H1 (cell line): ENCODE data around the gene CACNA1G. TPM values are rescaled to one million over a fixed set of nuclear protein-coding genes. Genes with fewer than 3 reads are reported as not detected.

Experiments
- CTCF ChIA-PET: fragments of 300-600 bp; sonication (Branson Sonifier 250); formaldehyde crosslinking; loops from one replicate; lab custom pipeline; 2021; ENCODE audit not compliant: partially characterized antibody; lab: Charles Lee
- POLR2A ChIA-PET: fragments of 300-600 bp; sonication (Branson Sonifier 250); formaldehyde crosslinking; loops from one replicate; lab custom pipeline; 2021; ENCODE audit warnings: inconsistent platforms; ENCODE audit not compliant: partially characterized antibody; lab: Charles Lee
- DNase-seq, 2 experiments: peaks; one replicate each; pipeline versions ENCODE4 v3.0.0 to v3.0.0-alpha.2; 2010 to 2022; ENCODE audit warnings: low spot score in 2 of 2, low read depth in 1 of 2, mixed read lengths in 1 of 2
- FAIRE-seq: peaks from 2 replicates; lab custom pipeline; 2011; peaks lifted over from hg19 to GRCh38; lab: Jason Lieb, UNC
- H2AFZ ChIP-seq: 2 replicates; pipeline ENCODE4 v1.8.1; 2012; ENCODE audit warnings: low read length, inconsistent platforms
- H2AK5ac ChIP-seq: 2 replicates; pipeline ENCODE4 v1.6.1; 2013; ENCODE audit warnings: low read depth, low read length
- H2BK120ac ChIP-seq: replicated peaks from 2 replicates; pipeline ENCODE3; 2013; ENCODE audit warnings: low read depth, low read length, inconsistent platforms
- H2BK12ac ChIP-seq: 2 replicates; pipeline ENCODE4 v1.6.1; 2013; ENCODE audit warnings: low read depth, low read length
- H2BK15ac ChIP-seq: 2 replicates; pipeline ENCODE4 v1.6.1; 2013; ENCODE audit warnings: low read length
- H2BK20ac ChIP-seq: 2 replicates; pipeline ENCODE4 v1.6.1; 2013; ENCODE audit warnings: low read length
- H2BK5ac ChIP-seq: 2 replicates; pipeline ENCODE4 v1.6.1; 2013; ENCODE audit warnings: low read depth, low read length
- H3K14ac ChIP-seq: 2 replicates; pipeline ENCODE4 v1.6.1; 2013; ENCODE audit warnings: inconsistent platforms; ENCODE audit not compliant: insufficient read length
- H3K18ac ChIP-seq: 2 replicates; pipeline ENCODE4 v1.6.1; 2013; ENCODE audit warnings: low read length; ENCODE audit errors: extremely low read depth
- H3K23ac ChIP-seq: 2 replicates; pipeline ENCODE4 v1.6.1; 2013; ENCODE audit warnings: inconsistent platforms; ENCODE audit not compliant: insufficient read length
- H3K23me2 ChIP-seq: 2 replicates; pipeline ENCODE4 v1.6.1; 2013; ENCODE audit warnings: low read depth, low read length
- H3K27ac ChIP-seq: 2 replicates; pipeline ENCODE4 v1.6.1; 2011; ENCODE audit warnings: low read depth, low read length, inconsistent platforms
- H3K27me3 ChIP-seq, 4 experiments: replicated peaks in 1 of 4; 1 replicate in 1 of 4; 2 replicates in 3 of 4; pipeline versions ENCODE4 v1.6.1 to v1.8.1; 2011 to 2013; ENCODE audit warnings: low read length in 3 of 4, mild to moderate bottlenecking in 3 of 4, inconsistent platforms in 2 of 4, mixed read lengths in 2 of 4, moderate library complexity in 1 of 4; ENCODE audit not compliant: control insufficient read depth in 3 of 4, insufficient read depth in 3 of 4; ENCODE audit errors: extremely low read depth in 1 of 4
- H3K36me3 ChIP-seq, 4 experiments: 2 replicates each; pipeline versions ENCODE4 v1.6.1 to v1.8.1; 2011 to 2013; ENCODE audit warnings: mild to moderate bottlenecking in 4 of 4, low read length in 3 of 4, moderate library complexity in 2 of 4, control low read depth in 1 of 4, inconsistent platforms in 1 of 4; ENCODE audit not compliant: insufficient read depth in 4 of 4, control insufficient read depth in 2 of 4
- H3K4ac ChIP-seq: replicated peaks from 2 replicates; pipeline ENCODE3; 2013; ENCODE audit warnings: low read length, low read depth, mixed read lengths, inconsistent platforms; ENCODE audit not compliant: insufficient read length
- H3K4me1 ChIP-seq, 4 experiments: replicated peaks in 1 of 4; 1 replicate in 1 of 4; 2 replicates in 3 of 4; pipeline versions ENCODE4 v1.6.1 to v1.8.1; 2011 to 2013; ENCODE audit warnings: low read length in 3 of 4, inconsistent platforms in 2 of 4, mixed read lengths in 1 of 4; ENCODE audit not compliant: insufficient read depth in 4 of 4, control insufficient read depth in 3 of 4
- H3K4me2 ChIP-seq, 2 experiments: 2 replicates each; pipeline versions ENCODE4 v1.6.1 to v1.8.1; 2011 to 2013; ENCODE audit warnings: low read depth in 2 of 2, low read length in 2 of 2, control low read depth in 1 of 2, inconsistent platforms in 1 of 2, mild to moderate bottlenecking in 1 of 2; ENCODE audit not compliant: insufficient read depth in 1 of 2
- H3K4me3 ChIP-seq, 4 experiments: fragments of 200-600, 300-600 bp in 1 of 4; sonication (generic), shearing (Covaris generic), sonication (Bioruptor Twin) in 1 of 4; 2 replicates each; pipeline versions ENCODE4 v1.5.1 to v1.8.1; 2011 to 2016; ENCODE audit warnings: low read length in 4 of 4, low read depth in 3 of 4, control low read depth in 2 of 4, inconsistent platforms in 2 of 4, mild to moderate bottlenecking in 2 of 4, mixed read lengths in 1 of 4, moderate library complexity in 1 of 4; ENCODE audit not compliant: insufficient read depth in 2 of 4; ENCODE audit errors: extremely low read depth in 1 of 4
- H3K56ac ChIP-seq: replicated peaks from 2 replicates; pipeline ENCODE3; 2013; ENCODE audit warnings: low read depth, mild to moderate bottlenecking, mixed read lengths, low read length, inconsistent platforms; ENCODE audit not compliant: insufficient read length
- H3K79me1 ChIP-seq: 2 replicates; pipeline ENCODE4 v1.6.1; 2013; ENCODE audit warnings: low read depth, low read length, control low read depth
- H3K79me2 ChIP-seq, 2 experiments: 2 replicates each; pipeline versions ENCODE4 v1.6.1 to v1.8.1; 2012 to 2013; ENCODE audit warnings: low read length in 2 of 2, mild to moderate bottlenecking in 2 of 2, inconsistent platforms in 1 of 2; ENCODE audit not compliant: insufficient read depth in 2 of 2, control insufficient read depth in 1 of 2
- H3K9ac ChIP-seq, 4 experiments: replicated peaks in 1 of 4; 1 replicate in 1 of 4; 2 replicates in 3 of 4; pipeline versions ENCODE4 v1.6.1 to v1.8.1; 2011 to 2013; ENCODE audit warnings: low read depth in 3 of 4, low read length in 3 of 4, control low read depth in 2 of 4, mild to moderate bottlenecking in 2 of 4, moderate library complexity in 2 of 4, inconsistent platforms in 1 of 4; ENCODE audit errors: extremely low read depth in 1 of 4
- H3K9me3 ChIP-seq, 2 experiments: 2 replicates each; pipeline versions ENCODE4 v1.6.1 to v1.8.1; 2012 to 2013; ENCODE audit warnings: mild to moderate bottlenecking in 2 of 2, moderate library complexity in 2 of 2, control low read depth in 1 of 2, inconsistent platforms in 1 of 2, low read depth in 1 of 2, low read length in 1 of 2, mixed read lengths in 1 of 2; ENCODE audit not compliant: insufficient read depth in 2 of 2
- H4K20me1 ChIP-seq, 2 experiments: replicated peaks in 1 of 2; 2 replicates each; pipeline versions ENCODE3 to v1.8.1; 2011 to 2013; ENCODE audit warnings: inconsistent platforms in 2 of 2, low read length in 2 of 2, mild to moderate bottlenecking in 1 of 2; ENCODE audit not compliant: insufficient read depth in 2 of 2, control insufficient read depth in 1 of 2
- H4K5ac ChIP-seq: 2 replicates; pipeline ENCODE4 v1.6.1; 2013; ENCODE audit warnings: low read length, low read depth, mixed read lengths, inconsistent platforms; ENCODE audit not compliant: insufficient read length
- H4K8ac ChIP-seq: 2 replicates; pipeline ENCODE4 v1.8.0; 2013; ENCODE audit warnings: mild to moderate bottlenecking, moderate library complexity, low read length, inconsistent platforms; ENCODE audit not compliant: insufficient read depth; ENCODE audit errors: extremely low read depth
- H4K91ac ChIP-seq: replicated peaks from 2 replicates; pipeline ENCODE3; 2013; ENCODE audit warnings: low read length, mixed read lengths, inconsistent platforms; ENCODE audit not compliant: insufficient read length
- NRF1 ChIP-seq: IDR thresholded peaks from 2 replicates; pipeline ENCODE4 v1.6.1; 2011; ENCODE audit warnings: mild to moderate bottlenecking, low read depth, low read length, improper control_type of control experiment
- POLR2AphosphoS5 ChIP-seq: IDR thresholded peaks from 2 replicates; pipeline ENCODE4 v1.6.1; 2011; ENCODE audit warnings: low read depth, low read length
- POU5F1 ChIP-seq: IDR thresholded peaks from 2 replicates; pipeline ENCODE4 v1.6.1; 2011; ENCODE audit warnings: low read depth, mild to moderate bottlenecking, low read length, moderate library complexity
- SP1 ChIP-seq: IDR thresholded peaks from 2 replicates; pipeline ENCODE4 v1.6.1; 2011; ENCODE audit warnings: low read depth, low read length
- SP2 ChIP-seq: IDR thresholded peaks from 2 replicates; pipeline ENCODE4 v1.6.1; 2012; ENCODE audit warnings: mild to moderate bottlenecking, low read length, inconsistent platforms
- WGBS, 2 experiments: shearing (Covaris generic) in 1 of 2; methylation state at CpG; one replicate each; pipeline versions ENCODE4 v1.1.6 to v1.1.7; 2013 to 2015; ENCODE audit warnings: low lambda C conversion rate in 2 of 2, mixed read lengths in 2 of 2, inconsistent platforms in 1 of 2, low coverage in 1 of 2, missing lambda C conversion rate in 1 of 2; ENCODE audit not compliant: insufficient replicate concordance in 2 of 2, insufficient coverage in 1 of 2, insufficient read length in 1 of 2; ENCODE audit errors: extremely low coverage in 1 of 2, missing lambda C conversion rate in 1 of 2; 5-methylcytosine and 5-hydroxymethylcytosine counted together
- polyA plus RNA-seq, 7 experiments: library from polyadenylated mRNA; depleted of rRNA in 3 of 7; stranded (reverse) in 5 of 7; unstranded in 2 of 7; fragments of >200 nt in 5 of 7; fragments of 200-250 nt in 2 of 7; gene quantifications; 1 replicate in 5 of 7; 2 replicates in 1 of 7; 4 replicates in 1 of 7; pipeline versions ENCODE4 v1.2.1 to v1.2.3, GENCODE V29; 2011 to 2013; ENCODE audit warnings: missing spikeins in 2 of 7, mixed read lengths in 2 of 7
- total RNA-seq: library from RNA; stranded (reverse); fragmentation: NEBNext Ultra II Directional; extraction: Animal tissue kit (Norgen Biotek cat#: 25700); gene quantifications from 2 replicates; pipeline ENCODE4 v1.2.1, GENCODE V29; 2021
- TF ChIP-seq, protein P1 (sequence below): IDR thresholded peaks from 2 replicates; pipeline ENCODE4 v1.6.1; 2012; ENCODE audit warnings: inconsistent platforms
- TF ChIP-seq, protein P2 (sequence below): IDR thresholded peaks from 2 replicates; pipeline ENCODE4 v1.6.1; 2012; ENCODE audit warnings: inconsistent platforms

CACNA1G gene
- total and polyA plus RNA-seq, 2 of the 8 experiments (the other 6 are each of a cell fraction or from before 2014, with no cell fraction given), result 2.9 to 4.9 TPM

DNA sequence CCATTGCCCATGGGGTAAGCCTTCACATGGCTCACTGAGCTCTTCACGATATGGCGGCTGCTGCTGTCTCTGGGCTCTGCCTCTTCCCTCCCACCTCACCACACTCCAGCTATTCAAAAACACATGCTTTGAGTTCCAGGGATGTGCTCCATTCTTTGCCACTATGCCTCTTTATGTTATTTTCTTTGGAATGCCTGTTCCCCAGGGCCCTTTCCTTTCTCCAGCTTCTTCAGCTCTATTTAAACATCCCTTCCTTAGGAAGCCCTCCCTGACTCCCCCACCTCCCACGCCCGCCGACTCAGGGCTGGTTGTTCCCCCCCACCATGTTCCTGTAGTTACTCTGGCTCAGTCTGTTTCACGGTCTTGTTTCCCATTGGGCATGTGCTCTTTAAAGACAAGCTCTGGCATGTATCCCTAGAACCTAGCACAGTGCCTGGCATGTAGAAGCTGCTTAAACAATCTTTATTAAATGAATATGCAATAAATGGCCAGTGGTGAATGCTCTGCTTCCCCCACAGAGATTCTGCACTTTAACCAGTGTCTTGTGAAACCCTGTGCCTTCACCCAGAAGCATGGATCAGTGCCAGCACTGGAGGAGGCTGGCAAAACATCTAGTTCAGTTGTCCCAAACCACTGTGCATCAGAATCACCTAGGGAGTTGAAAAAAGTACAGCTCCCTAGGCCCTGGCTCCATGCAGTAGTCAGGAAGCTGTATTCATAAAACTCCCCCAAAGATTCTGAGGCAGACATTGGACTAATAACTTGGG, 45.4 kb upstream of the CACNA1G start:
- H2BK5ac ChIP-seq, result no peak overlapping the region
- no peak for TF ChIP-seq POU5F1
- no peak for TF ChIP-seq POLR2AphosphoS5
- TF ChIP-seq NRF1, result no peak
- no peak for TF ChIP-seq SP2
- TF ChIP-seq, protein P1, sequence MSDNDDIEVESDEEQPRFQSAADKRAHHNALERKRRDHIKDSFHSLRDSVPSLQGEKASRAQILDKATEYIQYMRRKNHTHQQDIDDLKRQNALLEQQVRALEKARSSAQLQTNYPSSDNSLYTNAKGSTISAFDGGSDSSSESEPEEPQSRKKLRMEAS, result peak; percentile 76
- TF ChIP-seq, protein P2, sequence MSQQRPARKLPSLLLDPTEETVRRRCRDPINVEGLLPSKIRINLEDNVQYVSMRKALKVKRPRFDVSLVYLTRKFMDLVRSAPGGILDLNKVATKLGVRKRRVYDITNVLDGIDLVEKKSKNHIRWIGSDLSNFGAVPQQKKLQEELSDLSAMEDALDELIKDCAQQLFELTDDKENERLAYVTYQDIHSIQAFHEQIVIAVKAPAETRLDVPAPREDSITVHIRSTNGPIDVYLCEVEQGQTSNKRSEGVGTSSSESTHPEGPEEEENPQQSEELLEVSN, result peak; percentile 63; the same call in 1 of the 2 replicates
- TF ChIP-seq SP1, result no peak
- H3K36me3 ChIP-seq, result no peaks in the 10 kb centered on the region
- no peak overlapping the region for H3K27ac ChIP-seq
- no peak overlapping the region for H2BK120ac ChIP-seq
- H3K9ac ChIP-seq, result no peak overlapping the region
- H3K4me1 ChIP-seq, result peaks cover 0 to 2% (median 0%) of the 10 kb centered on the region in 4 experiments; a peak in 2 of 7 replicates
- H3K4ac ChIP-seq, result no peak overlapping the region
- no peak overlapping the region for H3K14ac ChIP-seq
- no peak overlapping the region for H2AFZ ChIP-seq
- H2BK20ac ChIP-seq, result no peak overlapping the region
- H3K27me3 ChIP-seq, result no peaks in the 10 kb centered on the region; a peak in 1 of 7 replicates
- no peak overlapping the region for H3K23ac ChIP-seq
- CTCF ChIA-PET, result interaction anchor here (0.8 to 2.8 kb wide), 10 partner anchors 13 to 115 kb away, joined by 3 to 9 read pairs (median 4); no protein-coding TSS in a partner anchor
- H4K8ac ChIP-seq, result no peak overlapping the region
- H2BK12ac ChIP-seq, result peak overlapping the region; percentile 60; the same call in 1 of the 2 replicates
- no peak overlapping the region; the same call in 1 of the 2 replicates for H2BK15ac ChIP-seq
- no peak overlapping the region for H3K4me3 ChIP-seq
- H4K5ac ChIP-seq, result no peak overlapping the region
- 74% methylated on average over 6 of the region's 6 CpGs; no CpG with 5 or more reads in 1 of the 2 experiments for WGBS, 2 experiments
- no peaks in the 10 kb centered on the region for H3K79me1 ChIP-seq
- DNase-seq (no peak), FAIRE-seq (no peak)
- no peaks in the 10 kb centered on the region for H3K79me2 ChIP-seq
- H3K56ac ChIP-seq, result no peak overlapping the region
- peaks cover 0 to 1% of the 10 kb centered on the region in 2 experiments for H4K20me1 ChIP-seq
- peak overlapping the region; percentile 59 for H4K91ac ChIP-seq
- H3K9me3 ChIP-seq, result no peaks in the 10 kb centered on the region
- POLR2A ChIA-PET, result interaction anchor here (0.7 to 1.8 kb wide), 5 partner anchors 10 to 108 kb away, joined by 3 to 5 read pairs (median 5); no protein-coding TSS in a partner anchor
- H3K18ac ChIP-seq, result no peak overlapping the region; the same call in 1 of the 2 replicates
- no peak overlapping the region for H2AK5ac ChIP-seq
- H3K23me2 ChIP-seq, result no peaks in the 10 kb centered on the region
- no peak overlapping the region for H3K4me2 ChIP-seq
